Panc1 (cell line): ENCODE data around the gene FN1. TPM values are rescaled to one million over a fixed set of nuclear protein-coding genes. Genes with fewer than 3 reads are reported as not detected.

ENCODE experiments used
- ATAC-seq: fragments of 200-7000 bp; cut with Tn5 transposase; 2 replicates; pipeline ENCODE4 v1.9.1; 2020; ENCODE audit warnings: mild to moderate bottlenecking, moderate library complexity
- BruUV-seq: library from RNA; stranded (reverse); fragments of 400-500 nt; replicated peaks from 2 replicates; lab custom pipeline; 2021; lab: Mats Ljungman, UMichigan
- CTCF ChIA-PET: fragments of 300-600 bp; sonication (Branson Sonifier 250); formaldehyde crosslinking; loops from one replicate; lab custom pipeline; 2022; ENCODE audit warnings: antibody characterized with exemption; lab: Charles Lee
- POLR2A ChIA-PET: fragments of 300-600 bp; sonication (Branson Sonifier 250); formaldehyde crosslinking; loops from one replicate; lab custom pipeline; 2022; ENCODE audit warnings: antibody characterized with exemption; lab: Charles Lee
- DNase-seq: peaks from one replicate; pipeline ENCODE4 v3.0.0-alpha.2; 2010; ENCODE audit warnings: low read depth, low spot score
- H3K27ac ChIP-seq: 2 replicates; pipeline ENCODE4 v1.5.1; 2011; ENCODE audit warnings: mild to moderate bottlenecking, low read length, inconsistent platforms
- H3K27me3 ChIP-seq: fragments of 200-500 bp; sonication (Bioruptor generic); 2 replicates; pipeline ENCODE4 v1.6.0; 2014; ENCODE audit warnings: low read length, inconsistent platforms; ENCODE audit not compliant: control insufficient read depth, insufficient read depth
- H3K36me3 ChIP-seq: fragments of 200-500 bp; sonication (Bioruptor generic); 2 replicates; pipeline ENCODE4 v1.5.1; 2014; ENCODE audit warnings: inconsistent platforms, mild to moderate bottlenecking, low read length, moderate library complexity; ENCODE audit not compliant: control insufficient read depth, insufficient read depth
- H3K4me1 ChIP-seq: 2 replicates; pipeline ENCODE4 v1.5.1; 2011; ENCODE audit warnings: inconsistent platforms, mild to moderate bottlenecking, low read length, moderate library complexity; ENCODE audit not compliant: control insufficient read depth, insufficient read depth
- H3K4me3 ChIP-seq, 2 experiments: 2 replicates each; pipeline ENCODE4 v1.5.1; 2011 to 2012; ENCODE audit warnings: low read depth in 2 of 2, low read length in 2 of 2, mild to moderate bottlenecking in 2 of 2, inconsistent platforms in 1 of 2, moderate library complexity in 1 of 2
- H3K9me3 ChIP-seq: fragments of 200-500 bp; sonication (Bioruptor generic); 2 replicates; pipeline ENCODE4 v1.5.1; 2014; ENCODE audit warnings: low read depth, mild to moderate bottlenecking, inconsistent platforms, low read length, moderate library complexity; ENCODE audit not compliant: control insufficient read depth, insufficient read depth
- CTCF ChIP-seq: fragments of 450-650 bp; IDR thresholded peaks from 2 replicates; pipeline ENCODE4 v1.5.1; 2017; ENCODE audit warnings: mild to moderate bottlenecking
- POLR2AphosphoS5 ChIP-seq: IDR thresholded peaks from 2 replicates; pipeline ENCODE4 v1.6.1; 2012; ENCODE audit warnings: mild to moderate bottlenecking, low read depth, low read length, moderate library complexity
- REST ChIP-seq, 2 experiments: IDR thresholded peaks; 2 replicates each; pipeline ENCODE4 v1.6.1; 2011 to 2012; ENCODE audit warnings: low read depth in 2 of 2, control low read depth in 1 of 2, low read length in 1 of 2, mild to moderate bottlenecking in 1 of 2, moderate library complexity in 1 of 2; ENCODE audit not compliant: insufficient read depth in 1 of 2
- SIN3A ChIP-seq: IDR thresholded peaks from 2 replicates; pipeline ENCODE4 v1.6.1; 2012; ENCODE audit warnings: low read depth, mild to moderate bottlenecking, low read length, moderate library complexity, borderline replicate concordance; ENCODE audit not compliant: insufficient read depth
- TCF7L2 ChIP-seq: IDR thresholded peaks from 2 replicates; pipeline ENCODE4 v1.6.1; 2011; ENCODE audit warnings: mild to moderate bottlenecking, low read depth, low read length, inconsistent platforms
- in situ Hi-C: cut with HindIII; loops from 2 replicates; pipeline ENCODE4 v1.10.0; 2016; ENCODE audit warnings: low sequenced_read_pairs, low pct_unique_long_range_greater_than_20kb
- intact Hi-C: fragments of 100-400 bp; cut with micrococcal nuclease; formaldehyde crosslinking; loops from one replicate; pipeline ENCODE4 v1.10.0; 2022; ENCODE audit not compliant: unreplicated experiment
- total RNA-seq: library from RNA; stranded (reverse); gene quantifications from one replicate; pipeline ENCODE4 v1.2.1, GENCODE V29; 2021; ENCODE audit not compliant: unreplicated experiment

Gene FN1
- total RNA-seq, 1 experiment from 2014 or later = 4.2 TPM

GRCh38 chr2:215460682-215461382, 25.0 kb upstream of the FN1 start:
- TF ChIP-seq POLR2AphosphoS5 (no peak), TCF7L2 (no peak), REST (IDR thresholded peaks at IDR 0.05; ENCODE audit: insufficient read depth in 1 of 2, low read depth in 2 of 2, low read length in 1 of 2) (no peak), CTCF (no peak), SIN3A (no peak)
- H3K27me3 ChIP-seq = no peaks in the 10 kb centered on the region
- BruUV-seq = no TSS peak
- DNase-seq (no peak), ATAC-seq (no peak)
- H3K4me3 ChIP-seq = no peak overlapping the region
- ChIA-PET CTCF (no interaction called here), POLR2A (interaction anchor here (0.6 kb wide), 1 partner anchor 1447 kb away, joined by 3 read pairs; no protein-coding TSS in a partner anchor)
- H3K4me1 ChIP-seq = no peaks in the 10 kb centered on the region
- no peaks in the 10 kb centered on the region for H3K9me3 ChIP-seq
- H3K36me3 ChIP-seq = no peaks in the 10 kb centered on the region
- intact Hi-C loops = no loop called here
- H3K27ac ChIP-seq = no peak overlapping the region
- in situ Hi-C loops = no loop called here

GRCh38 chr2:215455958-215456357, 20.1 kb upstream of the FN1 start:
- POLR2A ChIA-PET = no interaction called here
- Histone ChIP-seq H3K4me3 (no peak overlapping the region), H3K27me3 (no peaks in the 10 kb centered on the region), H3K9me3 (no peaks in the 10 kb centered on the region), H3K27ac (no peak overlapping the region), H3K36me3 (no peaks in the 10 kb centered on the region), H3K4me1 (no peaks in the 10 kb centered on the region)
- BruUV-seq = no TSS peak
- ATAC-seq = no peak
- in situ Hi-C loops = no loop called here
- intact Hi-C loops = no loop called here
- CTCF ChIA-PET = no interaction called here
- no peak for DNase-seq
- no peak for TF ChIP-seq CTCF
- TF ChIP-seq REST (IDR thresholded peaks at IDR 0.05; ENCODE audit: insufficient read depth in 1 of 2, low read depth in 2 of 2, low read length in 1 of 2) = no peak
- TF ChIP-seq POLR2AphosphoS5 = no peak
- TF ChIP-seq TCF7L2 = no peak
- no peak for TF ChIP-seq SIN3A
